22Rv1 (cell line): ENCODE results near the gene PIGB.

Experiments
- ZFX ChIP-seq: fragments of 450-650 bp; IDR thresholded peaks from 2 replicates; pipeline ENCODE4 v1.6.1; 2017; ENCODE audit warnings: antibody characterized with exemption, borderline replicate concordance
- TF ChIP-seq, protein P1 (sequence below): fragments of 450-650 bp; IDR thresholded peaks from 2 replicates; pipeline ENCODE4 v1.5.1; 2017; ENCODE audit warnings: mild to moderate bottlenecking

DNA sequence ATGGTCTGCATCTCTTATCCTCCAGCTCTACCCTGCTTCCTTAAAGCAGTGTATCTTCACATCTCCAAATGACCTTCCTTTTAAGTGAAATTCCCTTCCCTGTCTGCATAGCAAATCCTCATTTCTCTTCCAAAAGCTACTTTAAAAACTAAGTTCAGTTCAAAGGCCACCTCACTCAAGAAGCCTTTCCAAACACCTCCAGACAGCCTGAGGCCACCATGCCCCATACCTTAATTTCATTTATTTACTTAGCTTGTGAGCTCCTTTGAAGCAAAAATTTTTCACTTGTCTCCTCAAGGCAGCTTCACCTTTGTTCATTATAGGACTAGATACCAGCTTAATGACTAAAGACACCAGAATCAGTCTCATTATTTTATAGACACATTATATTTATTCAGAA, 39.4 kb downstream of the PIGB start:
- TF ChIP-seq, protein P1, sequence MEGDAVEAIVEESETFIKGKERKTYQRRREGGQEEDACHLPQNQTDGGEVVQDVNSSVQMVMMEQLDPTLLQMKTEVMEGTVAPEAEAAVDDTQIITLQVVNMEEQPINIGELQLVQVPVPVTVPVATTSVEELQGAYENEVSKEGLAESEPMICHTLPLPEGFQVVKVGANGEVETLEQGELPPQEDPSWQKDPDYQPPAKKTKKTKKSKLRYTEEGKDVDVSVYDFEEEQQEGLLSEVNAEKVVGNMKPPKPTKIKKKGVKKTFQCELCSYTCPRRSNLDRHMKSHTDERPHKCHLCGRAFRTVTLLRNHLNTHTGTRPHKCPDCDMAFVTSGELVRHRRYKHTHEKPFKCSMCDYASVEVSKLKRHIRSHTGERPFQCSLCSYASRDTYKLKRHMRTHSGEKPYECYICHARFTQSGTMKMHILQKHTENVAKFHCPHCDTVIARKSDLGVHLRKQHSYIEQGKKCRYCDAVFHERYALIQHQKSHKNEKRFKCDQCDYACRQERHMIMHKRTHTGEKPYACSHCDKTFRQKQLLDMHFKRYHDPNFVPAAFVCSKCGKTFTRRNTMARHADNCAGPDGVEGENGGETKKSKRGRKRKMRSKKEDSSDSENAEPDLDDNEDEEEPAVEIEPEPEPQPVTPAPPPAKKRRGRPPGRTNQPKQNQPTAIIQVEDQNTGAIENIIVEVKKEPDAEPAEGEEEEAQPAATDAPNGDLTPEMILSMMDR: no peak
- no peak for TF ChIP-seq ZFX
